Suppressor macrophage treated with lipopolysaccharide for 1 hour (primary cell): ENCODE data around the gene PYY.
A peak's percentile ranks its signal among the peaks of the same experiment; 100 is the strongest.

Experiments used
- DNase-seq, 3 donors: peaks; one replicate each; pipeline ENCODE4 v3.0.0-alpha.2; 2020 to 2022

Gene PYY

GRCh38 chr17:43912635-43913304, 41.0 kb downstream of the PYY start:
- no peak for DNase-seq

GRCh38 chr17:43911904-43912303, 41.8 kb downstream of the PYY start:
- no peak for DNase-seq

DNA sequence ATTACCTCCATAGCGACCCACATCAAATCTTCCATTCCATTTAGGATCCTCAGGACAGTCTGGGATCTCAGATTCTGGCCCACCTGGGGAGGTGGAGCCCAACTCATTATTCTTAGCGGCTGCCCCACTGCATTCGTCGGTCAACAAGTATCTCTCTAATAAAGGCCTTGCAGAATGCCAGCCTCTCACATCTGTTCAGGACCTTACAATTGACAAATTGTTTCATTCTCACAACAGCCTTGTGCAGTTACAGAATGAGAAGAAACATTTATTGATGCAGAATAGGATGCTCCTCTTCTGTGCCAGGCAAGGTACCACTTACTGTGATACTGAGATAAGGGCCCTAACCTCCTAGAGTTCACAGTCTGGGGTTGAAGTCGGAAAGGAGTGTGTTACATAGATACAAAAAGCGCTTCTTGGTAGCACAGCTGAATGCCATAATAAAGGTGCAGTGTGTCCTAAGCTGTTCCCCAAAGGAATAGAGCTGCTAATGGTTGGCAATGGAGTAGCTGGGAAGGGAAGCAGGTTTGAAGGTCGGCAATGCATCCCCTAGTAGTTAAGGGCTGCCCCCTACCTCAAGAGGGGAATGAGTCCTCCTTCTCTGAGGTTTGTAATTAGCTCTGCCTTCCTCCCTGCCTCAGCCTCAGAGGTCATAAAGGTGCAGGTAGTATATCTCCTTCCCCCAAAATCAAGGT, 44.1 kb downstream of the PYY start:
- DNase-seq, result no peak

DNA sequence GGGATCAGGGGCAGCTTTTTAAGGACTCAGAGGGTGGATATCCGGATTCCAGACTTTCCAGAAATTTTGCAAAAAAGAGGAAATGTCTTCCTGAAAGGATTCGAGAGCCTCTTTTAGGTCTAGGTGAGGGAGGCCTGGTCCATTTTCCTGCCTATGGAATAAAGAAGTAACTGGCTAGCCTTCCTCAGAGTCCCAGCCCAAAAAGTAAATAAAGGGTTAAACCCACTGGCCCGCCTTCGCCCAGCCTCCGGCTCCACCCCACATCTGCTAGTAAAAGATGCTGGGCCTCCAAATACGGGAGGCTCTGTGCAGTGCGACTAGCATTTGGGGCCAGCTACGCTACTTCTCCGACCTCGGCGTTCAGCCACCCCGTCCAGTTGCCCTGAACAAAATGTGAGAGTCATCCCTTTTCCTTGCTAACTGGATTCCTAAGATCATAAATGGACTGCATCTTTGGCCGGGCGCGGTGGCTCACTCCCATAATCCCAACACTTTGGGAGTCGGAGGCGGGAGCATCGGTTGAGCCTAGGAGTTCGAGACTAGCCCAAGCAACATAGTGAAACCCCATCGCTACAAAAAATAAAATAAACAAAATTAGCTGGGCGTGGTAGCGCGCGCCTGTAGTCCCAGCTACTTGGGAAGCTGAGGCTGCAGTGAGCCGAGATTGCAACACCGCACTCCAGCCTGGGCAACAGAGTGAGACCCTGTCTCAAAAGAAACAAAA, 45.6 kb downstream of the PYY start:
- peak in 1 of 3 donors; percentile 17 for DNase-seq

DNA sequence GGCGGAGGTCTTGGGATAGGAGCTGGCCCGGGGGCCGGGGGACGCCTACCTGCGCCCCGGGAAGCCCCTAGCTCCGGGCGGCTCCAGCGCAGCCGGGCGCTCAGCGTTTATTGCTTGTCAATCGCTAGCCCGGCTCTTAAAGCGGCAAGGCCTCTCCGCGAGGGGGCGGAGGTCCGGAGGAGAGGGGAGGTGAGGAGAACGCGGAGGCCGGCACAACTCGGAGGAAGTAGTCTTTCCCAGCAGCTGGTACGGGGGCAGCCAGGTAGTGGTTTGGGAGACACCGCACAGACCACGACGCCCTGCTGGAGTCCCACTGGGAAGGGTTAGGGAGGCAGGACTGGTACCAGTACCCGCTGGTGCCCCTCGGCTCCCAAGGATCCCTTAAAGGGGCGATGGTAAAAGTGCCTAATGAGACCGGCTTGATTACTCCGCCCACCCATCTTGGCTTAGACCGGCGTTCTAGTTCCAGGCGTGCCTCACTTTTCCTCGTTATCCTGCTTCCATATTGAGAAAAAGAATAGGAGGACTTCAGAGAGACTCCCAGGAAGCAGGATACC, 46.2 kb downstream of the PYY start, which contains the start of gene MPP2:
Gene MPP2, minus strand, starts transcription at position 112 of the 557 bp plus-strand sequence. CDS start 3,076 bp downstream, outside the sequence.
- peak in 2 of 3 donors; percentile 34 to 46 for DNase-seq

GRCh38 chr17:43906951-43907424, 46.8 kb downstream of the PYY start:
- no peak for DNase-seq

DNA sequence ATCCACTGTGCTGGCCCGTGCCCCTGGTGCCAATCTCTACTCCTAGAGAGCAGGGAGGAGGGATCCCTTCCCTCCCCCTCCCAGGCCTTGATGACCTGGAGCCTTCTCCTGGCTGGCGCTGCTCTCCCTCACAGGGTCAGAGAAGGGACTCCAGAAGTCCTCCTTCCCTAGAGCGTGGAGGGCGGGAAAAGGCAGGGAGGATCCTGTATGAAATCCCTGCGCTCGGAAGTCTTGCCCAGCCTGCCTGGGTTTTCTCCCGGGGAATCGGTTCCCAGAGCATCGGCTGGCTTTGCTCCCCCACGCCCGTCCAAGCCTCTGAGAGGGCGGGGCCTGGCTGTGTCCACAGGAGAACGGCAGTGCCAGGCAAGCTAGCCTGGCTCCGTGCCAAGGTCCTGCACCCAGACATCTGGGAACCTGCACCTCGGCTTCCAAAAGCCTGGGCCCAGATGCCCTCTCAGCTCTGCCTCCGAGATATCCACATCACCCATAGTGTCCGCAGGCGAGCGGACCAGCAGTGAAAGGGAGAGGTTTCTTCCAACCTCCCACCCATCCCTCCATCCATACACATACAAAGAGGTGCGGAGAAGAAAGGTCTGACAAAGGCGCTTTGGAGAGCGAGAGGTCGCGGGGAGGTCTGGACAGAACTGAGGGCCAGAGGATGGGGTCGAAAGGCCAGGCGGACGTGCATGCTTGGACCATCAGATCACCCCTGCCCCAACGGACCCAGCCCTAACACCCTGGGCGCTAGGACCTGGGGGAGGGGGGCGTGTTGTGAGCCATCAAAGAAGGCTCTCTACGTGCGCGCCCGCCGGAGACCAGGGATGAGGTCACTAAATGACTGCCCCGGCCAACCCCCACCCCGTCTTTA, 47.5 kb downstream of the PYY start:
- DNase-seq, result peak in 1 of 3 donors; percentile 26

GRCh38 chr17:43905400-43905984, 48.2 kb downstream of the PYY start:
- no peak for DNase-seq
